Panc1 (cell line): ENCODE results near the gene TREM1. TPM values are rescaled to one million over a fixed set of nuclear protein-coding genes. Genes with fewer than 3 reads are reported as not detected.

Source experiments
- ATAC-seq: fragments of 200-7000 bp; cut with Tn5 transposase; 2 replicates; pipeline ENCODE4 v1.9.1; 2020; ENCODE audit warnings: mild to moderate bottlenecking, moderate library complexity
- BruUV-seq: library from RNA; stranded (reverse); fragments of 400-500 nt; replicated peaks from 2 replicates; lab custom pipeline; 2021; lab: Mats Ljungman, UMichigan
- CTCF ChIA-PET: fragments of 300-600 bp; sonication (Branson Sonifier 250); formaldehyde crosslinking; loops from one replicate; lab custom pipeline; 2022; ENCODE audit warnings: antibody characterized with exemption; lab: Charles Lee
- POLR2A ChIA-PET: fragments of 300-600 bp; sonication (Branson Sonifier 250); formaldehyde crosslinking; loops from one replicate; lab custom pipeline; 2022; ENCODE audit warnings: antibody characterized with exemption; lab: Charles Lee
- DNase-seq: peaks from one replicate; pipeline ENCODE4 v3.0.0-alpha.2; 2010; ENCODE audit warnings: low read depth, low spot score
- H3K27ac ChIP-seq: 2 replicates; pipeline ENCODE4 v1.5.1; 2011; ENCODE audit warnings: mild to moderate bottlenecking, low read length, inconsistent platforms
- H3K27me3 ChIP-seq: fragments of 200-500 bp; sonication (Bioruptor generic); 2 replicates; pipeline ENCODE4 v1.6.0; 2014; ENCODE audit warnings: low read length, inconsistent platforms; ENCODE audit not compliant: control insufficient read depth, insufficient read depth
- H3K36me3 ChIP-seq: fragments of 200-500 bp; sonication (Bioruptor generic); 2 replicates; pipeline ENCODE4 v1.5.1; 2014; ENCODE audit warnings: inconsistent platforms, mild to moderate bottlenecking, low read length, moderate library complexity; ENCODE audit not compliant: control insufficient read depth, insufficient read depth
- H3K4me1 ChIP-seq: 2 replicates; pipeline ENCODE4 v1.5.1; 2011; ENCODE audit warnings: inconsistent platforms, mild to moderate bottlenecking, low read length, moderate library complexity; ENCODE audit not compliant: control insufficient read depth, insufficient read depth
- H3K4me3 ChIP-seq, 2 experiments: 2 replicates each; pipeline ENCODE4 v1.5.1; 2011 to 2012; ENCODE audit warnings: low read depth in 2 of 2, low read length in 2 of 2, mild to moderate bottlenecking in 2 of 2, inconsistent platforms in 1 of 2, moderate library complexity in 1 of 2
- H3K9me3 ChIP-seq: fragments of 200-500 bp; sonication (Bioruptor generic); 2 replicates; pipeline ENCODE4 v1.5.1; 2014; ENCODE audit warnings: low read depth, mild to moderate bottlenecking, inconsistent platforms, low read length, moderate library complexity; ENCODE audit not compliant: control insufficient read depth, insufficient read depth
- POLR2AphosphoS5 ChIP-seq: IDR thresholded peaks from 2 replicates; pipeline ENCODE4 v1.6.1; 2012; ENCODE audit warnings: mild to moderate bottlenecking, low read depth, low read length, moderate library complexity
- SIN3A ChIP-seq: IDR thresholded peaks from 2 replicates; pipeline ENCODE4 v1.6.1; 2012; ENCODE audit warnings: low read depth, mild to moderate bottlenecking, low read length, moderate library complexity, borderline replicate concordance; ENCODE audit not compliant: insufficient read depth
- TCF7L2 ChIP-seq: IDR thresholded peaks from 2 replicates; pipeline ENCODE4 v1.6.1; 2011; ENCODE audit warnings: mild to moderate bottlenecking, low read depth, low read length, inconsistent platforms
- in situ Hi-C: cut with HindIII; loops from 2 replicates; pipeline ENCODE4 v1.10.0; 2016; ENCODE audit warnings: low sequenced_read_pairs, low pct_unique_long_range_greater_than_20kb
- intact Hi-C: fragments of 100-400 bp; cut with micrococcal nuclease; formaldehyde crosslinking; loops from one replicate; pipeline ENCODE4 v1.10.0; 2022; ENCODE audit not compliant: unreplicated experiment
- total RNA-seq: library from RNA; stranded (reverse); gene quantifications from one replicate; pipeline ENCODE4 v1.2.1, GENCODE V29; 2021; ENCODE audit not compliant: unreplicated experiment
- TF ChIP-seq, protein P1 (sequence below): fragments of 450-650 bp; IDR thresholded peaks from 2 replicates; pipeline ENCODE4 v1.5.1; 2017; ENCODE audit warnings: mild to moderate bottlenecking
- TF ChIP-seq, protein P2 (sequence below), 2 experiments: IDR thresholded peaks; 2 replicates each; pipeline ENCODE4 v1.6.1; 2011 to 2012; ENCODE audit warnings: low read depth in 2 of 2, control low read depth in 1 of 2, low read length in 1 of 2, mild to moderate bottlenecking in 1 of 2, moderate library complexity in 1 of 2; ENCODE audit not compliant: insufficient read depth in 1 of 2

Gene TREM1
- total RNA-seq, 1 experiment from 2014 or later: not detected

DNA sequence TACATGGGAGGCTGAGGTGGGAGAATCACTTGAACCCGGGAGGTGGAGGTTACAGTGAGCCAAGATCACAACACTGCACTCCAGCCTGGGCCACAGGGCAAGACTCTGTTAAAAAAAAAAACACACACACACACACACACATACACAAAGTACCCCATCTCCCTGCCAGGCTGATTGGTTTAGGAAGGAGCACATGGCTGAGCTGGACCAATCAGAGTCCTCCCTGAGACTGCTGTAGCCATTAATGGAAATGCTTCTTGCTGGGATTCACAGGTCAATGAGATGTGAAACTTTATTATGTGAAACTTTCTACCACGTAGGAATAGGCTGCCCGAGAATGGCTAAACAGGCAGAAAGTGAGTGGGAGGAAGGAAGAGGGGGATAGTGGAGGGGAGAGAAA, 2.9 kb downstream of the TREM1 start:
- H3K36me3 ChIP-seq: no peaks in the 10 kb centered on the region
- BruUV-seq: no TSS peak
- no peak for ATAC-seq
- H3K9me3 ChIP-seq: no peaks in the 10 kb centered on the region
- POLR2A ChIA-PET: no interaction called here
- CTCF ChIA-PET: no interaction called here
- in situ Hi-C loops: no loop called here
- no peak overlapping the region for H3K4me3 ChIP-seq
- intact Hi-C loops: no loop called here
- TF ChIP-seq, protein P1, sequence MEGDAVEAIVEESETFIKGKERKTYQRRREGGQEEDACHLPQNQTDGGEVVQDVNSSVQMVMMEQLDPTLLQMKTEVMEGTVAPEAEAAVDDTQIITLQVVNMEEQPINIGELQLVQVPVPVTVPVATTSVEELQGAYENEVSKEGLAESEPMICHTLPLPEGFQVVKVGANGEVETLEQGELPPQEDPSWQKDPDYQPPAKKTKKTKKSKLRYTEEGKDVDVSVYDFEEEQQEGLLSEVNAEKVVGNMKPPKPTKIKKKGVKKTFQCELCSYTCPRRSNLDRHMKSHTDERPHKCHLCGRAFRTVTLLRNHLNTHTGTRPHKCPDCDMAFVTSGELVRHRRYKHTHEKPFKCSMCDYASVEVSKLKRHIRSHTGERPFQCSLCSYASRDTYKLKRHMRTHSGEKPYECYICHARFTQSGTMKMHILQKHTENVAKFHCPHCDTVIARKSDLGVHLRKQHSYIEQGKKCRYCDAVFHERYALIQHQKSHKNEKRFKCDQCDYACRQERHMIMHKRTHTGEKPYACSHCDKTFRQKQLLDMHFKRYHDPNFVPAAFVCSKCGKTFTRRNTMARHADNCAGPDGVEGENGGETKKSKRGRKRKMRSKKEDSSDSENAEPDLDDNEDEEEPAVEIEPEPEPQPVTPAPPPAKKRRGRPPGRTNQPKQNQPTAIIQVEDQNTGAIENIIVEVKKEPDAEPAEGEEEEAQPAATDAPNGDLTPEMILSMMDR: no peak
- TF ChIP-seq TCF7L2 (no peak), POLR2AphosphoS5 (no peak), SIN3A (no peak)
- TF ChIP-seq, protein P2, sequence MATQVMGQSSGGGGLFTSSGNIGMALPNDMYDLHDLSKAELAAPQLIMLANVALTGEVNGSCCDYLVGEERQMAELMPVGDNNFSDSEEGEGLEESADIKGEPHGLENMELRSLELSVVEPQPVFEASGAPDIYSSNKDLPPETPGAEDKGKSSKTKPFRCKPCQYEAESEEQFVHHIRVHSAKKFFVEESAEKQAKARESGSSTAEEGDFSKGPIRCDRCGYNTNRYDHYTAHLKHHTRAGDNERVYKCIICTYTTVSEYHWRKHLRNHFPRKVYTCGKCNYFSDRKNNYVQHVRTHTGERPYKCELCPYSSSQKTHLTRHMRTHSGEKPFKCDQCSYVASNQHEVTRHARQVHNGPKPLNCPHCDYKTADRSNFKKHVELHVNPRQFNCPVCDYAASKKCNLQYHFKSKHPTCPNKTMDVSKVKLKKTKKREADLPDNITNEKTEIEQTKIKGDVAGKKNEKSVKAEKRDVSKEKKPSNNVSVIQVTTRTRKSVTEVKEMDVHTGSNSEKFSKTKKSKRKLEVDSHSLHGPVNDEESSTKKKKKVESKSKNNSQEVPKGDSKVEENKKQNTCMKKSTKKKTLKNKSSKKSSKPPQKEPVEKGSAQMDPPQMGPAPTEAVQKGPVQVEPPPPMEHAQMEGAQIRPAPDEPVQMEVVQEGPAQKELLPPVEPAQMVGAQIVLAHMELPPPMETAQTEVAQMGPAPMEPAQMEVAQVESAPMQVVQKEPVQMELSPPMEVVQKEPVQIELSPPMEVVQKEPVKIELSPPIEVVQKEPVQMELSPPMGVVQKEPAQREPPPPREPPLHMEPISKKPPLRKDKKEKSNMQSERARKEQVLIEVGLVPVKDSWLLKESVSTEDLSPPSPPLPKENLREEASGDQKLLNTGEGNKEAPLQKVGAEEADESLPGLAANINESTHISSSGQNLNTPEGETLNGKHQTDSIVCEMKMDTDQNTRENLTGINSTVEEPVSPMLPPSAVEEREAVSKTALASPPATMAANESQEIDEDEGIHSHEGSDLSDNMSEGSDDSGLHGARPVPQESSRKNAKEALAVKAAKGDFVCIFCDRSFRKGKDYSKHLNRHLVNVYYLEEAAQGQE (IDR thresholded peaks at IDR 0.05; ENCODE audit: insufficient read depth in 1 of 2, low read depth in 2 of 2, low read length in 1 of 2): no peak
- no peak overlapping the region for H3K27ac ChIP-seq
- H3K4me1 ChIP-seq: no peaks in the 10 kb centered on the region
- no peak for DNase-seq
- peaks cover 11% of the 10 kb centered on the region for H3K27me3 ChIP-seq

DNA sequence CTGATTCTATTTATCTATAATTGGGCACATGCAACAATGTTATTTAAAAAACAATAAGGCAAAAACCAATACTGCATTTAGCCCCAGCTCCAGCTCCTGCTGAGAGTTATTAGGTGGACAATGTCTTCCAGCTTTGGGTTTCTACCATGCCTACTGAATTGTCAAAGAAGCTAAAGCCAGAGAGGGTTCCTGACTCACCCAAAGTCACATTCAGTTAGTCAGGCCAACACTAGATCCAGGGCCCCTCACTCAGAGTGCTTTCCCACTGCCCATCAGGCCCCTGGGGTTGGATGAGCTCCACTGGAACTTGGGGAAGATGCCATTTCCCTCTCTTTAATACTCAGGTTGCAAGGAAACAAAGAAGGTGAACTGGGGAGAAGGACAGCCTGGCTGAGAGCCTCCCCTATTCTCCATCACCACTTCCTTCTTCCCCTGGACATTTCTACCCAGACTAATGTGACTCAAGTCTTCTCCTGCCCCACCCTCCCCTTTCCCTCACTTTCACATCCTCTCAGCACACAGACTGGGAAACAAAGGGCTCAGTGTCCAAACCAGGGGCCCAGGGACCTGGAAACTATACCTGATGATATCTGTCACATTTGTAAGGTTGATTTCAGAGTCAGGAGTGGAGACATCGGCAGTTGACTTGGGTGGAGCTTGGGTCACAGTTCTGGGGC, 6.0 kb downstream of the TREM1 start:
- BruUV-seq: no TSS peak
- intact Hi-C loops: no loop called here
- no peak for ATAC-seq
- in situ Hi-C loops: no loop called here
- CTCF ChIA-PET: no interaction called here
- Histone ChIP-seq H3K9me3 (no peaks in the 10 kb centered on the region), H3K36me3 (no peaks in the 10 kb centered on the region), H3K4me3 (no peak overlapping the region), H3K4me1 (no peaks in the 10 kb centered on the region), H3K27me3 (peaks cover 7% of the 10 kb centered on the region), H3K27ac (no peak overlapping the region)
- POLR2A ChIA-PET: no interaction called here
- DNase-seq: no peak
- no peak for TF ChIP-seq TCF7L2
- TF ChIP-seq, protein P1: no peak
